Effector memory CD4-positive, alpha-beta T cell (primary cell): ENCODE results near the gene COL4A6.

Experiments
- DNase-seq, 3 donors: peaks; one replicate each; pipeline ENCODE4 v3.0.0-alpha.2; 2020
- H3K27ac ChIP-seq: 2 replicates; pipeline ENCODE4 v1.7.0; 2013; ENCODE audit warnings: mild to moderate bottlenecking, low read length, moderate library complexity; ENCODE audit not compliant: insufficient read depth, poor library complexity, severe bottlenecking
- H3K27me3 ChIP-seq: replicated peaks from 2 replicates; pipeline ENCODE4 v1.7.0; 2013; ENCODE audit warnings: mild to moderate bottlenecking, low read length; ENCODE audit not compliant: insufficient read depth, control insufficient read depth, poor library complexity, severe bottlenecking
- H3K36me3 ChIP-seq: 2 replicates; pipeline ENCODE4 v1.7.0; 2013; ENCODE audit warnings: mild to moderate bottlenecking, low read length, moderate library complexity; ENCODE audit not compliant: control insufficient read depth, insufficient read depth
- H3K4me1 ChIP-seq: 2 replicates; pipeline ENCODE4 v1.7.0; 2013; ENCODE audit warnings: low read length, mild to moderate bottlenecking; ENCODE audit not compliant: control insufficient read depth, insufficient read depth, poor library complexity, severe bottlenecking
- H3K4me3 ChIP-seq: 2 replicates; pipeline ENCODE4 v1.7.0; 2013; ENCODE audit warnings: low read length, low read depth, mild to moderate bottlenecking; ENCODE audit not compliant: insufficient read depth, poor library complexity, severe bottlenecking
- H3K9me3 ChIP-seq: 2 replicates; pipeline ENCODE4 v1.7.0; 2013; ENCODE audit warnings: mild to moderate bottlenecking, low read length, moderate library complexity; ENCODE audit not compliant: control insufficient read depth

Gene COL4A6

DNA sequence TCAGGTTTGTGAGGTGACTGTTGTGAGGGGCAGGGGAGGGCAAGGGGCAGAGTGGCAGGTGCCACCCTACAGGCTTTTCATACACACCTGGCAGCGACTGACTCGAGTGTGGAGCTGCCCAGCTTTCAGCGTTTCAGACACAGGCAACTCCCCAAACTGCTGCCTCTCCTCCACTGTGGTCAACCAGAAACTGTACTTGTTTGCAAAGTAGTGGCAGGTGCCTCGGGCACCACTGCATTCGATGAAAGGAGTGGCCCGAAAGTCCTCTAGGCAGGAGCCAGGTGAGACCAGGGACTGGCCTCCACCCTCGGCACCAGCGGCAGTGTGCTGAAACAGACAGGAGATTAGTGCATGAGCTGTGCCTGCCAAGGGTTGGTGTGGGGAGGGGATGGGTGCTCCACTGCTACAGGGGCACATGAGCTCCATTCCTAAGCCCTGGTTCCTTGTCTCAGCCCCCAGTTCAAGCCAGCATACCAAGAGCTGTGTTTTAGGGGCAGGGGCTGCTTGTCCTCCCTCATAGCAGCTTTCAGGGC is 281.2 kb downstream of the COL4A6 start:
- no peak overlapping the region for H3K27ac ChIP-seq
- H3K9me3 ChIP-seq: no peaks in the 10 kb centered on the region
- no peak for DNase-seq
- H3K4me3 ChIP-seq: no peak overlapping the region
- H3K36me3 ChIP-seq: no peaks in the 10 kb centered on the region
- no peaks in the 10 kb centered on the region for H3K4me1 ChIP-seq
- H3K27me3 ChIP-seq: no peaks in the 10 kb centered on the region

DNA sequence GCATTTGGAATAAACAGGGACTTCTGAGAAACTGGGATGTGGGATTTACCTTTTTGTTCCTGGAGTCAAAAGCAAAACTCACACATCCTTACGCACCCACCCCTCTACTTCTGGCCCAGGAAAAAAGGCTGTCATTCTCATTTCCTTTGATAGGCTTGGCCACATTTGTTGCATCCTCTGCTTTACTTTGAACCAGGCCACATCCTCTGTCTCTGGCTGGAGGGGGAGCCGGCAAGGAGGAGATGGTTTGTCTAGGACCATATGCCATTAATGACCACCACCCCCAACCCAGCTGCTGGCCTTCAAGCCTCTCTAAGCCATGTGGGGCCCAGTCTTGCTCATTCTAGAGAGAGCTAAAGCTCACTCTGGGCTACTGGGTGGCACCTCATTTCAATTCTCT is 282.1 kb downstream of the COL4A6 start:
- Histone ChIP-seq H3K27me3 (no peaks in the 10 kb centered on the region), H3K4me1 (no peaks in the 10 kb centered on the region), H3K9me3 (no peaks in the 10 kb centered on the region), H3K36me3 (no peaks in the 10 kb centered on the region), H3K27ac (no peak overlapping the region), H3K4me3 (no peak overlapping the region)
- no peak for DNase-seq

DNA sequence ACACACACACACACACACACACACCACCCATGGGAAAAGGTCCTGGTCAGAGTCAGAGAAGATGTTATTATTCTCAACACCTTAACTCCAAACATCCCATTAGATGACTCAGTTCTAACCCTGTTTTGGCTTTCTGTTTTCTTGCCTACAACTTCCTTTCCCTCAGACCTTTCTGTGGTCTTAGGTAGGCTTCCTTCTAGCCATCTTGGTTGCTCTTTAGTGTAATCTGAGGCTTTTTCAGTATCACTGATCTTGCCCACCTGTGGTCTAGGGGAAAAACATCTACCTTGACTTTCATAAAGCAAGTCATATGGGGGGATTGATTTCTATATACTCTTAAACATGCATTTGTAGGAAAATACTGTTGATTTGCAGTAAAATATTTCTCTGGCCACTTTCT is 289.7 kb downstream of the COL4A6 start:
- DNase-seq: no peak
- Histone ChIP-seq H3K4me1 (no peaks in the 10 kb centered on the region), H3K4me3 (no peak overlapping the region), H3K36me3 (no peaks in the 10 kb centered on the region), H3K9me3 (no peaks in the 10 kb centered on the region), H3K27me3 (no peaks in the 10 kb centered on the region), H3K27ac (no peak overlapping the region)

DNA sequence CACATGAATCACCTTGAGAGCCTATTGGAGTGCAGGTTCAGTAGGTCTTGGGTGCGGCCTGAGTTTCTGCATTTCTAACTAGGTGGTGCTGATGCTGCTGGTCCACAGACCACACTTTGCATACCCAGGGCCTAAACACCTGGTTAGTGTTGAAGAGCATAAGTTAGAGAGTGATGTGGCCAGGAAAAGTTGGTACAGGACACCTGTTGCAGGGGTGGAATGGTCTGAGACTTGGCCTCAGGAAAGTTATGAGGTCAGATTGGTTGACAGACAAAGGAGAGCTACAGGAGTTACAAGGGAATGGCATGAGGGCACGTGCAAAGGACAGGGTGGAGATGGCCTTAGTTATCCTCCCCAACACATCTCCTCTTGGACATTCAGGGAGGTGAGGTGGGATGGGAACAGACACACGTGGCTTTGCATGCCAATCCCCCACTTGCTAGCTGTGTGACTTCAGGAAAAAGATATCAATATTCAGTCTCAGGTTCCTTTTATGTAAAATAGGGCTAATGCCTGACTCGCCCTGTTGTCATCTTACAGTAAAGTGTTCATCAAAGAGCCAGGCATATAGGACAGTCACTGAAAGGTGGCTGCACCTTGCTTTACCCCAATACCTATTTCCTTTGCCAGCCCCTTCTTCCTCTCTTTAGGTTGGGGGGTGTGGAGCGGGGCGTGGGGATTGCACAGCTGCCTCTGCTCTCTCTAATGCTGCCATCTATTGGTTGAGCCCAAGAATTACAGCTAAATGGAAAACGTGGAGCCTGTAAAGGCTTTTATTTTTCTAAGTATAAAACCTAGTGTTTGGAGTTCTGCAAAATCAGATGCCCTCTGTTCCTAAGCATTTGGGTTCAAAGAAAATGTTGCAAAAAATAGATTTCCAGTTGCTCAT is 299.2 kb downstream of the COL4A6 start:
- Histone ChIP-seq H3K36me3 (peaks cover 12% of the 10 kb centered on the region), H3K27ac (no peak overlapping the region), H3K9me3 (no peaks in the 10 kb centered on the region), H3K4me3 (no peak overlapping the region), H3K4me1 (no peaks in the 10 kb centered on the region), H3K27me3 (no peaks in the 10 kb centered on the region)
- DNase-seq: no peak

DNA sequence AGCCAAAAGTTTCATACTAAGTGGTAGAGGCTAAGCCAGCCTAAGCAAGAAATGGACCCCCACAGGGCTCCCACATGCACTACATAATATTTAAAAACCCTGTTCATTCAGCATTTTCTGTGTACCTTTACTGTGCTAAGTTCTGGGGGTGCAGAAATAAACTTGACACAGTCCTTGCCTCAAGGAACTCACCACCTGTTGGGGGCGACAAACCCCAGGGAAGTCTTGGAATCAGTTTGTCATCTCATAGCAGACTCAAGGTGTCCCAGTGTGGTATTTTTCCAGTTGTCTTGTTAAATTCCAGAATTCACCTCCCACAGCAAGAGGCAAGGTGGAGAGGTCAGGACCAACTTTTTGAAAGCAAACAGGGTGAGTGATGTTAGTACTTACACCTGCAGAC is 303.5 kb downstream of the COL4A6 start:
- H3K27me3 ChIP-seq: no peaks in the 10 kb centered on the region
- no peak overlapping the region for H3K4me3 ChIP-seq
- no peaks in the 10 kb centered on the region for H3K9me3 ChIP-seq
- no peaks in the 10 kb centered on the region for H3K4me1 ChIP-seq
- no peak overlapping the region for H3K27ac ChIP-seq
- peaks cover 12% of the 10 kb centered on the region for H3K36me3 ChIP-seq
- no peak for DNase-seq

DNA sequence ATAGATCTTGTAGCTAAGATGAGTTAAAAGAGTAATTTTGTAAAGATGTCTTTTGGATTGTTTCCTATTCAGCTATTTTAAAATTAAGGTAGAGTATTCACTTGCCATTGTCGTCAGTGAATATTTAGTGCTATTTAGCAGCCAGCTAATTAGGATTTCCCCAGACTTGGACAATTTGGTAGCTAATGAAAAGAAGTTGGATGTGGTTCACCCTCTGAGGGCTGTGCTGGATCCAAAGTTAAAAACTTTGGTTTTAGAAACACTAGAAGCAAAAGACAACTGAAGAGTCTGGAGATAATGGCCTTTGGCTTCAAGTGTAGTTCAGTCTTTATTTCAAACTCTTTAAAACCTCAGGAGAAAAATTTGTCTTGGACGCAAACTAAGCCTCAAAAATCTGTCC is 305.3 kb downstream of the COL4A6 start:
- DNase-seq: no peak
- Histone ChIP-seq H3K27me3 (no peaks in the 10 kb centered on the region), H3K4me1 (no peaks in the 10 kb centered on the region), H3K9me3 (no peaks in the 10 kb centered on the region), H3K27ac (no peak overlapping the region), H3K36me3 (peaks cover 3% of the 10 kb centered on the region), H3K4me3 (no peak overlapping the region)

DNA sequence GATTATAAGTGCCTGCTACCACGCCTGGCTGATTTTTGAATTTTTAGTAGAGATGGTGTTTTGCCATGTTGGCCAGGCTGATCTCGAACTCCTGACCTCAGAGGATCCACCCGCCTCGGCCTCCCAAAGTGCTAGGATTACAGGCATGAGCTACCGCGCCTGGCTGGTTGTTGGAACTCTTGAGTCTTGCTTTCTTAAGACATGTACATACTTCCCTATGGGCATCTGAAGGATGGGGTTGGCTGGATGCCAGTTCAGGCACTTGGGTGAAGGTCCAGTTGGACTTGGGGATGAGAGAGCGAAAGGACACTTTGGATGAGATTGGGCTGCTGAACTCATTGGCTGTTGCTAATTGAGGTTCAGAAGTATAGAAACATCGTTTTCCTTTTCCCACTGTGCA is 306.2 kb downstream of the COL4A6 start:
- Histone ChIP-seq H3K9me3 (no peaks in the 10 kb centered on the region), H3K4me3 (no peak overlapping the region), H3K27ac (no peak overlapping the region), H3K4me1 (no peaks in the 10 kb centered on the region), H3K36me3 (peaks cover 3% of the 10 kb centered on the region), H3K27me3 (no peaks in the 10 kb centered on the region)
- no peak for DNase-seq

DNA sequence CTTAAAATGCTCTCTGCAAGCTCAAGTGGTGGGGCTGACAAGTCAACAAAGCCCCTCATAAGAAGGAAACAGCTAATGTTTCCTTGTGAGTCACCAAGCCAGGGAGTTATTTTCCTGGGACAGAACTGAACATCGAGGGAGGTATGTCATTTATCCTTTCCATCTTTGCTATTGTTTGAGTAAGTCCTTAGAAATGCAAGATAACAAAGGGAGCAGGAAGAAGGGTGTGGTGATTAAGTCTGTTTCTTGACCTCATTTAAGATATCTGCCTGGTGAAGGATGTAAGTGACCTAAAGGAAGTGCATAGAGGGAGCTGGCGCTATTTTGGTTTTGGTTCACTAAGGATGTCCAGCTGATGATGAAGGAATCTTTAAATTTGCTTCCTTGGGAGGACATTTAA is 306.8 kb downstream of the COL4A6 start:
- Histone ChIP-seq H3K4me3 (no peak overlapping the region), H3K27me3 (no peaks in the 10 kb centered on the region), H3K4me1 (no peaks in the 10 kb centered on the region), H3K9me3 (no peaks in the 10 kb centered on the region), H3K27ac (no peak overlapping the region), H3K36me3 (peaks cover 3% of the 10 kb centered on the region)
- no peak for DNase-seq

DNA sequence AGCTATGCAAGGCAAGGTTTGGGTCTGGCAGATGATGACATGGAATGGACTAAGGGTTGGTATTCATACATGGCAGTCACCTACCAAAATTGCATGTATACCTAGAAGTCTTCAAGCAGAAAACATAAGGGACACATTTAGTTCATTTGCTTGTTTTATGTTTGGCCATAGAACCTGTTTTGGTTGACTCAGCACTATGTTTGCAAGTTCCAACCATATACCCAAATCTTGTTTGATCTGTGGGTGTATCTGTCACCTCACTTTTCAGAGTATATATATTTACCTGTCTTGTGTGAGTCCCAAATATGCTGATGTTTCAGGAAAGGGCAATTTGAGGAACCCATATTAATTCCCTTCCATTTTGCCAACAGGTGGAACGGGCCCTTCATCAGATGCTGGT is 307.3 kb downstream of the COL4A6 start:
- no peak for DNase-seq
- Histone ChIP-seq H3K9me3 (no peaks in the 10 kb centered on the region), H3K36me3 (peaks cover 3% of the 10 kb centered on the region), H3K27me3 (no peaks in the 10 kb centered on the region), H3K27ac (no peak overlapping the region), H3K4me3 (no peak overlapping the region), H3K4me1 (no peaks in the 10 kb centered on the region)

DNA sequence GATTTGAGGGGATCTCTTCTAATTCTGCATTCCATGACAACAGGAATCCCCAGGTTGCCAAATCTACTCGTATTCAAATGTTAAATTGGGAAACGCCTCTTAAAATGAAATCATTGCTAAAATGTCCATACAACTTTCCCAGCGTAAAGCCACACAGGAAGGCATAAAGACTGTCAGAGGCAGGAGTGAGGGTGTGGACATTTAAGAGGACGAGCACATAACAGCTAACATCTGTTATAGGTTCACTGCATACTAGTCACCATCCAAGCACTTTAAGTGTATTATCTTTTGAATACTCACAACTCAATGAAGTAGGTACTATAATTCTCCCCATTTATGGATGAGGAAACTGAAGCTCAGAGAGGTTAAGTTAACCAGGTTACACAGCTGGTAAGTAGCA is 311.1 kb downstream of the COL4A6 start:
- H3K27me3 ChIP-seq: no peaks in the 10 kb centered on the region
- no peaks in the 10 kb centered on the region for H3K4me1 ChIP-seq
- no peak for DNase-seq
- no peaks in the 10 kb centered on the region for H3K9me3 ChIP-seq
- no peak overlapping the region for H3K4me3 ChIP-seq
- H3K36me3 ChIP-seq: peaks cover 3% of the 10 kb centered on the region
- H3K27ac ChIP-seq: no peak overlapping the region
